Kidney (tissue), 14 donors: Measurements from ENCODE around the gene TGOLN2. TPM values are rescaled to one million over a fixed set of nuclear protein-coding genes. Genes with fewer than 3 reads are reported as not detected.
A peak's percentile ranks its signal among the peaks of the same experiment; 100 is the strongest.

Experiments used
- DNase-seq, 5 donors: peaks; one replicate each; pipeline ENCODE4 v3.0.0-alpha.2; 2013 to 2020
- FAIRE-seq: peaks from 2 replicates; lab custom pipeline; 2012; peaks lifted over from hg19 to GRCh38; lab: Jason Lieb, UNC
- H3K27ac ChIP-seq, 2 donors: one replicate each; pipeline ENCODE4 v1.7.0; 2013; ENCODE audit warnings: low read depth in 2 of 2, low read length in 2 of 2, inconsistent platforms in 1 of 2
- H3K27me3 ChIP-seq: one replicate; pipeline ENCODE4 v1.7.1; 2013; ENCODE audit warnings: low read length, inconsistent platforms; ENCODE audit not compliant: control insufficient read depth, insufficient read depth
- H3K36me3 ChIP-seq, 3 donors: one replicate each; pipeline versions ENCODE4 v1.7.0 to v1.7.1; 2013; ENCODE audit warnings: low read length in 3 of 3, control low read depth in 1 of 3, inconsistent platforms in 1 of 3; ENCODE audit not compliant: insufficient read depth in 3 of 3, control insufficient read depth in 2 of 3
- H3K4me1 ChIP-seq, 3 donors: one replicate each; pipeline versions ENCODE4 v1.7.0 to v1.7.1; 2013; ENCODE audit warnings: low read length in 3 of 3, inconsistent platforms in 1 of 3, low read depth in 1 of 3; ENCODE audit not compliant: control insufficient read depth in 2 of 3, insufficient read depth in 2 of 3
- H3K4me3 ChIP-seq, 3 donors: one replicate each; pipeline versions ENCODE4 v1.7.0 to v1.8.1; 2013; ENCODE audit warnings: low read length in 3 of 3, control low read depth in 1 of 3, inconsistent platforms in 1 of 3
- H3K9ac ChIP-seq, 3 donors: one replicate each; pipeline versions ENCODE4 v1.7.0 to v1.7.1; 2013; ENCODE audit warnings: low read length in 3 of 3, control low read depth in 1 of 3, inconsistent platforms in 1 of 3
- H3K9me3 ChIP-seq, 3 donors: one replicate each; pipeline versions ENCODE4 v1.7.0 to v1.7.1; 2013; ENCODE audit warnings: low read length in 3 of 3, control low read depth in 1 of 3, inconsistent platforms in 1 of 3; ENCODE audit not compliant: control insufficient read depth in 2 of 3, insufficient read depth in 1 of 3
- CTCF ChIP-seq: IDR thresholded peaks from 3 replicates; pipeline ENCODE4 v1.5.1; 2012; ENCODE audit warnings: mild to moderate bottlenecking, moderate library complexity, borderline replicate concordance; ENCODE audit not compliant: insufficient read depth; ENCODE audit errors: extremely low read depth
- intact Hi-C: fragments of 100-400 bp; cut with DNase I; formaldehyde crosslinking; loops from one replicate; pipeline ENCODE4 v1.11.1; 2022
- polyA plus RNA-seq: library from polyadenylated mRNA; stranded (reverse); fragments of 350-450 nt; fragmentation: Illumina TruSeq; extraction: RNeasy Lipid Tissue Mini Kit (QIAGEN cat#74804); gene quantifications from one replicate; pipeline ENCODE4 v1.2.3, GENCODE V29; 2014; ENCODE audit warnings: low read depth, low replicate concordance; ENCODE audit not compliant: insufficient read depth
- total RNA-seq: library from RNA; stranded (reverse); fragmentation: NEBNext Ultra II Directional; extraction: Animal tissue kit (Norgen Biotek cat#: 25700); gene quantifications from one replicate; pipeline ENCODE4 v1.2.1, GENCODE V29; 2021
- donor health status: control.
- donor health status: control.
- donor health status: control.
- donor health status: control.
- donor health status: control.
- donor health status: DM: yes; HTN: yes; CAD: no.
- donor health status: Normal renal cell carcinoma (clear cell type).

The TGOLN2 gene
- total and polyA plus RNA-seq, 2 donors from 2014 or later, result 71.8 to 175 TPM

GRCh38 chr2:85329181-85329651, 1.4 kb upstream of the TGOLN2 start:
- H3K9me3 ChIP-seq, result no peaks in the 10 kb centered on the region
- H3K9ac ChIP-seq, result no peak overlapping the region
- DNase-seq (no peak), FAIRE-seq (no peak)
- H3K36me3 ChIP-seq, result peaks cover 0 to 4% (median 2%) of the 10 kb centered on the region in 3 donors
- TF ChIP-seq CTCF, result no peak
- no peaks in the 10 kb centered on the region for H3K27me3 ChIP-seq
- intact Hi-C loops, result no loop called here
- peaks cover 3 to 12% (median 8%) of the 10 kb centered on the region in 3 donors for H3K4me1 ChIP-seq
- no peak overlapping the region for H3K4me3 ChIP-seq
- no peak overlapping the region for H3K27ac ChIP-seq

- Histone ChIP-seq H3K27ac (peak overlapping the region; percentile 95 to 99), H3K4me3 (peak overlapping the region; percentile 81 to 99 (median 99)), H3K27me3 (no peaks in the 10 kb centered on the region), H3K4me1 (peaks cover 7 to 23% (median 14%) of the 10 kb centered on the region in 3 donors), H3K36me3 (peaks cover 11 to 16% (median 13%) of the 10 kb centered on the region in 3 donors), H3K9me3 (no peaks in the 10 kb centered on the region), H3K9ac (peak overlapping the region; percentile 81 to 100 (median 99))
- intact Hi-C loops, result no loop called here
- peak in 4 of 5 donors; percentile 58 to 85 (median 68) for DNase-seq
- TF ChIP-seq CTCF, result no peak
- no peak for FAIRE-seq
Measured at GRCh38 chr2:85327160-85327821, 498 bp downstream of the TGOLN2 start.

- Histone ChIP-seq H3K4me1 (peaks cover 7 to 23% (median 14%) of the 10 kb centered on the region in 3 donors), H3K36me3 (peaks cover 11 to 23% (median 15%) of the 10 kb centered on the region in 3 donors), H3K27ac (peak overlapping the region; percentile 95 to 99), H3K4me3 (peak overlapping the region; percentile 81 to 99 (median 99)), H3K9me3 (no peaks in the 10 kb centered on the region), H3K9ac (peak overlapping the region; percentile 68 to 99 (median 81)), H3K27me3 (no peaks in the 10 kb centered on the region)
- intact Hi-C loops, result no loop called here
- no peak for TF ChIP-seq CTCF
- FAIRE-seq (no peak), DNase-seq (peak in 2 of 5 donors; percentile 21 to 51)
Measured at GRCh38 chr2:85326406-85327159, 1.2 kb downstream of the TGOLN2 start.
